GM18526 (cell line): Measurements from ENCODE around the gene RNF183.

Source experiments
- POLR2A ChIP-seq: IDR thresholded peaks from 3 replicates; pipeline ENCODE4 v1.6.1; 2011; ENCODE audit not compliant: insufficient read length; ENCODE audit errors: extremely low read depth

RNF183 gene

GRCh38 chr9:113266174-113266573 lies 37.0 kb downstream of the RNF183 start:
- no peak for TF ChIP-seq POLR2A

DNA sequence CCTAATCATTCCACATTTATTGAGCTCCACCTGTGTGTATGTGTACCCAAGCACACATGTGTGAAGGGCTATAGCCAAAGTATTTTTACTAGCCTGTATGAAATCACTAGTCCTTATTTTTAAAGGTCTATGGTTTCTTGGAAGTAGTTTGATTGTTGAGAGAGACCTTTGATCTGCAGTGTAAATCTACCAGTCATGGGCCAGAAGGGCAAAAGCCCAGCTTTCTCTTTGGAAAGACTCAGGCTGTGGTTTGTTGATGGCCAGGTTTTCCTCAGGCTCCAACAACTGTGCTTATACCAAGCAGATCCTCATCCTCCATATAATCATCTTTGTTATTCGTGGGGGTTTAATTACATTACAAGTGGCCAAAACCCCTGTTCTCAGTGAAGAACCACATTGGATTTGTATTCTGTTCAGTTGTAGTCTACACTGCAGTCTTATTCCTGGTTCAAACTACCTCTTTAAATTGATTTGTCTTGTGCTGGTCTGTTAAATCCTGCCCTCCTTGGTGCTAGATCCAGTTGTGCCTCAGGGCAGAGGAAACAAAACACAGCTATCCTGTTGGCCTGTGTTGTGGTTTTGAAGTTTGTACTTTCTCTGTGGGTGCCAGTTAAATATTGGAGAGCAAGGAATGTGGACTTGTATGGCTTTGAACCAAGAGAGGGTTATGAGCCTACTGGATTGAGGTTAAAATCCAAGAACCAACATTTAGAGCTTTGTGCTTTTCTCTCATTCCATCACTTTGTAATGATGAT lies 41.1 kb downstream of the RNF183 start:
- TF ChIP-seq POLR2A: no peak

DNA sequence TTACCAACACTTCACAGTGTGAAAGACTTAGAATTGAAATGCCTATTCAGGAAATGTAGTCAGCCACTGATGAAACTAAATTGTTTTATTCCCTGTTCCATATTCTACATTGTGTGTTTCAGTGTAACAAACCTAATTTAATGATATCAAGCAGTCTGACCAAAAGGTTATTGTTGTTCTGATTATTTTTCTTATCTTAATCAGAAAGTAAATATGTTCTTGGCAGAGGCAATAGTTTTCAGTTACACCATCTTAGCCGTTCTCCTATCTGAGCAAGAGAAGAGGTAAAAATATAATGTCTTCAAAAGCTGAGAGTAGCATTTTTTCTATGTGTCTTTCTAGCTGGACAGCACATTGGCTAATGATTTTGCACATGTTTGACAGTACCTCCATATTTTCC lies 44.9 kb downstream of the RNF183 start:
- TF ChIP-seq POLR2A: no peak

GRCh38 chr9:113257863-113258262 lies 45.3 kb downstream of the RNF183 start:
- TF ChIP-seq POLR2A: no peak

- TF ChIP-seq POLR2A: no peak
Measured at GRCh38 chr9:113255438-113255837, 47.7 kb downstream of the RNF183 start.

GRCh38 chr9:113254991-113255390 lies 48.2 kb downstream of the RNF183 start:
- no peak for TF ChIP-seq POLR2A

GRCh38 chr9:113250807-113251206 lies 52.4 kb downstream of the RNF183 start:
- TF ChIP-seq POLR2A: no peak

DNA sequence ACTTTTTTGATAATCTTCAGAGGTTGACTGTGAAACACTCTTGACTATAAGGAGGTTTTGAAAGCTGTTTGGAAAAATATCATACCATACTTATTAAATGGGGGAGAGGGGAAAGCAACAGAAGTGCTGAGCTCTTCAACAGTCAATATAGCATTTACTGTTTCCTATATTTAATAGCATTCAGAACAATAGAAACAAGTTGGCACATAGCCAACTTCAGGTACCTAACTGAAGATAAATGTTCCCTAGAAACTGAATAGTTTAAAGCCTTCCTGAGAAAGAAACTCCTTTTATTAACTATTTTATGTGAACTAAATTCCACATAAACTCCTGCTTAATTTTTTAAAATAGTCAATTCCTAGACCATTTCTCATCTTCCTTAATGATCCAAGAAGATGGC lies 55.5 kb downstream of the RNF183 start:
- no peak for TF ChIP-seq POLR2A
